GM12878 (cell line): ENCODE results near the gene ITGA3. TPM values are rescaled to one million over a fixed set of nuclear protein-coding genes. Genes with fewer than 3 reads are reported as not detected.

Experiments used
- ATAC-seq: fragments of 200-7000 bp; cut with Tn5 transposase; 3 replicates; pipeline ENCODE4 v1.9.1; 2020; ENCODE audit warnings: mild to moderate bottlenecking, moderate library complexity
- BruUV-seq: library from RNA; stranded (reverse); fragments of 400-500 nt; replicated peaks from 2 replicates; lab custom pipeline; 2021; lab: Mats Ljungman, UMichigan
- CTCF ChIA-PET: fragments of 300-600 bp; sonication (Branson Sonifier 250); formaldehyde crosslinking; extraction: SDS; loops from one replicate; lab custom pipeline; 2021; ENCODE audit warnings: inconsistent platforms; lab: Yijun Ruan, JAX
- POLR2A ChIA-PET: fragments of 350-600 bp; formaldehyde crosslinking; extraction: SDS; loops from one replicate; lab custom pipeline; 2021; ENCODE audit warnings: inconsistent platforms; lab: Charles Lee
- RAD21 ChIA-PET: fragments of 300-600 bp; sonication (Branson Sonifier 250); formaldehyde crosslinking; loops from one replicate; lab custom pipeline; 2023; ENCODE audit warnings: antibody characterized with exemption; ENCODE audit not compliant: unreplicated experiment; lab: Charles Lee
- SMC1A ChIA-PET: fragments of 300-600 bp; sonication (Branson Sonifier 250); formaldehyde crosslinking; loops from one replicate; lab custom pipeline; 2023; ENCODE audit not compliant: unreplicated experiment, uncharacterized antibody; lab: Charles Lee
- DNase-seq: peaks from one replicate; pipeline ENCODE4 v3.0.0-alpha.2; 2011; ENCODE audit warnings: low read depth, low spot score
- FAIRE-seq: peaks from 3 replicates; lab custom pipeline; 2011; peaks lifted over from hg19 to GRCh38; lab: Jason Lieb, UNC
- H2AFZ ChIP-seq: 2 replicates; pipeline ENCODE4 v1.6.0; 2011; ENCODE audit warnings: low read depth, low read length, control low read depth; ENCODE audit not compliant: control insufficient read depth
- H3K27ac ChIP-seq: 2 replicates; pipeline ENCODE4 v1.5.1; 2011; ENCODE audit warnings: control low read depth; ENCODE audit not compliant: control insufficient read depth, insufficient read depth
- H3K27me3 ChIP-seq, 2 experiments: replicated peaks in 1 of 2; 2 replicates each; pipeline versions ENCODE4 v1.6.0 to v1.6.1; 2011; ENCODE audit warnings: low read length in 1 of 2; ENCODE audit not compliant: control insufficient read depth in 2 of 2, insufficient read depth in 2 of 2
- H3K36me3 ChIP-seq, 2 experiments: 2 replicates each; pipeline ENCODE4 v1.5.1; 2011; ENCODE audit warnings: low read length in 1 of 2; ENCODE audit not compliant: control insufficient read depth in 2 of 2, insufficient read depth in 2 of 2
- H3K4me1 ChIP-seq: 2 replicates; pipeline ENCODE4 v1.6.1; 2011; ENCODE audit warnings: mild to moderate bottlenecking, low read length, moderate library complexity, mixed read lengths; ENCODE audit not compliant: control insufficient read depth, insufficient read depth
- H3K4me2 ChIP-seq: 2 replicates; pipeline ENCODE4 v1.6.0; 2011; ENCODE audit warnings: control low read depth; ENCODE audit not compliant: control insufficient read depth, insufficient read depth
- H3K4me3 ChIP-seq: fragments of 200-600 bp; sonication (generic); 2 replicates; pipeline ENCODE4 v1.5.1; 2016
- H3K79me2 ChIP-seq: 2 replicates; pipeline ENCODE4 v1.6.0; 2011; ENCODE audit warnings: low read length; ENCODE audit not compliant: control insufficient read depth, insufficient read depth
- H3K9ac ChIP-seq: 2 replicates; pipeline ENCODE4 v1.8.0; 2011; ENCODE audit warnings: low read length, control low read depth, mixed read lengths; ENCODE audit not compliant: control insufficient read depth, insufficient read depth
- H3K9me3 ChIP-seq: replicated peaks from 3 replicates; pipeline ENCODE4 v1.5.1; 2011; ENCODE audit warnings: mild to moderate bottlenecking, low read length; ENCODE audit not compliant: control insufficient read depth, insufficient read depth
- H4K20me1 ChIP-seq: 2 replicates; pipeline ENCODE4 v1.6.0; 2011; ENCODE audit not compliant: control insufficient read depth, insufficient read depth
- ASH2L ChIP-seq: fragments of 300-600, 200-600 bp; sonication (generic); IDR thresholded peaks from 2 replicates; pipeline ENCODE4 v1.6.1; 2017; ENCODE audit warnings: low read depth, mild to moderate bottlenecking, borderline replicate concordance
- DPF2 ChIP-seq: fragments of 450-650 bp; IDR thresholded peaks from 2 replicates; pipeline ENCODE4 v1.6.1; 2017; ENCODE audit warnings: mild to moderate bottlenecking
- E2F4 ChIP-seq: IDR thresholded peaks from 2 replicates; pipeline ENCODE4 v1.6.1; 2012; ENCODE audit warnings: low read depth, low read length, improper control_type of control experiment
- HDAC2 ChIP-seq: fragments of 200-600 bp; sonication (generic); IDR thresholded peaks from 2 replicates; pipeline ENCODE4 v1.6.1; 2017
- IRF5 ChIP-seq: fragments of 450-650 bp; IDR thresholded peaks from 2 replicates; pipeline ENCODE4 v1.6.1; 2017; ENCODE audit warnings: borderline replicate concordance
- NFYA ChIP-seq: IDR thresholded peaks from 2 replicates; pipeline ENCODE4 v1.6.1; 2011; ENCODE audit warnings: low read depth, mild to moderate bottlenecking, low read length, improper control_type of control experiment, borderline replicate concordance
- PRDM15 ChIP-seq: fragments of 450-650 bp; formaldehyde crosslinking; IDR thresholded peaks from 2 replicates; pipeline ENCODE4 v1.4.0; 2020; ENCODE audit warnings: mild to moderate bottlenecking, moderate library complexity
- RAD21 ChIP-seq: IDR thresholded peaks from 2 replicates; pipeline ENCODE4 v1.6.1; 2011; ENCODE audit warnings: mild to moderate bottlenecking, low read depth, low read length, moderate library complexity; ENCODE audit not compliant: insufficient read depth
- SIN3A ChIP-seq: IDR thresholded peaks from 2 replicates; pipeline ENCODE4 v1.6.1; 2012; ENCODE audit warnings: low read depth, low read length, improper control_type of control experiment
- SIX5 ChIP-seq: IDR thresholded peaks from 2 replicates; pipeline ENCODE4 v1.6.1; 2011; ENCODE audit warnings: mild to moderate bottlenecking, low read depth, low read length, moderate library complexity; ENCODE audit not compliant: severe bottlenecking
- STAT3 ChIP-seq: IDR thresholded peaks from 2 replicates; pipeline ENCODE4 v1.6.1; 2011; ENCODE audit warnings: low read depth, low read length, improper control_type of control experiment
- ZNF274 ChIP-seq: IDR thresholded peaks from one replicate; pipeline ENCODE4 v1.8.0; 2011; ENCODE audit not compliant: insufficient read length, insufficient read depth
- WGBS: methylation state at CpG from one replicate; pipeline ENCODE4 v1.1.6; 2016; ENCODE audit warnings: low lambda C conversion rate; ENCODE audit not compliant: insufficient replicate concordance, insufficient coverage; ENCODE audit errors: missing lambda C conversion rate; 5-methylcytosine and 5-hydroxymethylcytosine counted together
- in situ Hi-C: fragments of 300-500 bp; cut with MboI; formaldehyde crosslinking; loops from 9 replicates; pipeline ENCODE4 v1.14.3; 2018; ENCODE audit warnings: mixed read lengths
- intact Hi-C: fragments of 100-400 bp; cut with micrococcal nuclease; formaldehyde crosslinking; loops from one replicate; pipeline ENCODE4 v1.14.2; 2022; ENCODE audit not compliant: unreplicated experiment
- polyA plus RNA-seq, 11 experiments: library from polyadenylated mRNA; depleted of rRNA in 4 of 11; unstranded in 6 of 11; stranded (reverse) in 5 of 11; fragments of >200 nt; fragmentation: Nextera tagmentation in 4 of 11; fragmentation: Illumina TruSeq in 1 of 11; extraction: Ambion mirVana in 4 of 11; extraction: Trizol in 1 of 11; gene quantifications; 1 replicate in 1 of 11; 2 replicates in 10 of 11; pipeline versions ENCODE4 v1.2.1 to v1.2.3, GENCODE V29; 2011 to 2016; ENCODE audit warnings: inconsistent platforms in 2 of 11, missing spikeins in 2 of 11, low read depth in 1 of 11
- total RNA-seq, 4 experiments: library from RNA; depleted of rRNA in 3 of 4; stranded (reverse); fragments of >200 nt in 3 of 4; fragmentation: Illumina TruSeq in 1 of 4; extraction: Trizol in 1 of 4; gene quantifications; 2 replicates each; pipeline versions ENCODE4 v1.2.1 to v1.2.3, GENCODE V29; 2013 to 2021

ITGA3 gene
- total and polyA plus RNA-seq, 10 of the 15 experiments (the other 5 are each of a cell fraction or from before 2014, with no cell fraction given), result 0.29 to 13.4 (median 6.6) TPM

- FAIRE-seq, result no peak
- no peak overlapping the region for H3K27ac ChIP-seq
- in situ Hi-C loops (no loop called here), intact Hi-C loops (no loop called here)
- no TSS peak for BruUV-seq
- ChIA-PET RAD21 (no interaction called here), POLR2A (no interaction called here), SMC1A (no interaction called here), CTCF (interaction anchor here (1.0 to 1.1 kb wide), 2 partner anchors 42 to 70 kb away, joined by 4 to 5 read pairs; no protein-coding TSS in a partner anchor)
- no peaks in the 10 kb centered on the region for H4K20me1 ChIP-seq
- no peaks in the 10 kb centered on the region for H3K4me1 ChIP-seq
- no peak overlapping the region for H2AFZ ChIP-seq
- H3K4me3 ChIP-seq, result no peak overlapping the region
- no peaks in the 10 kb centered on the region; the same call in 2 of the 3 replicates for H3K9me3 ChIP-seq
- H3K36me3 ChIP-seq, result no peaks in the 10 kb centered on the region
- no peaks in the 10 kb centered on the region for H3K27me3 ChIP-seq
- H3K79me2 ChIP-seq, result no peaks in the 10 kb centered on the region
- DNase-seq, result no peak
- H3K9ac ChIP-seq, result no peak overlapping the region
- ATAC-seq, result no peak
- WGBS, result 62% methylated on average over 4 of the region's 4 CpGs
- no peak overlapping the region for H3K4me2 ChIP-seq
- TF ChIP-seq NFYA, result no peak
- TF ChIP-seq E2F4, result no peak
- no peak for TF ChIP-seq SIN3A
- TF ChIP-seq ASH2L, result no peak
- no peak for TF ChIP-seq DPF2
- no peak for TF ChIP-seq IRF5
- TF ChIP-seq SIX5, result no peak
- no peak for TF ChIP-seq HDAC2
- no peak for TF ChIP-seq ZNF274
- TF ChIP-seq STAT3, result no peak
- TF ChIP-seq PRDM15 (CRISPR knock-in tag), result no peak
- TF ChIP-seq RAD21, result no peak
Observed at GRCh38 chr17:50045154-50045553, 10.8 kb upstream of the ITGA3 start.
